Measurements from ENCODE around the gene GPX5.
"Not testable (repeated sequence)": the region's sequence is repeated elsewhere in the genome, so short reads cannot be mapped to it uniquely, and the experiment has no call there.

The GPX5 gene, protein sequence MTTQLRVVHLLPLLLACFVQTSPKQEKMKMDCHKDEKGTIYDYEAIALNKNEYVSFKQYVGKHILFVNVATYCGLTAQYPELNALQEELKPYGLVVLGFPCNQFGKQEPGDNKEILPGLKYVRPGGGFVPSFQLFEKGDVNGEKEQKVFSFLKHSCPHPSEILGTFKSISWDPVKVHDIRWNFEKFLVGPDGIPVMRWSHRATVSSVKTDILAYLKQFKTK
- 0 reads per million in 2 donors for total RNA-seq

DNA sequence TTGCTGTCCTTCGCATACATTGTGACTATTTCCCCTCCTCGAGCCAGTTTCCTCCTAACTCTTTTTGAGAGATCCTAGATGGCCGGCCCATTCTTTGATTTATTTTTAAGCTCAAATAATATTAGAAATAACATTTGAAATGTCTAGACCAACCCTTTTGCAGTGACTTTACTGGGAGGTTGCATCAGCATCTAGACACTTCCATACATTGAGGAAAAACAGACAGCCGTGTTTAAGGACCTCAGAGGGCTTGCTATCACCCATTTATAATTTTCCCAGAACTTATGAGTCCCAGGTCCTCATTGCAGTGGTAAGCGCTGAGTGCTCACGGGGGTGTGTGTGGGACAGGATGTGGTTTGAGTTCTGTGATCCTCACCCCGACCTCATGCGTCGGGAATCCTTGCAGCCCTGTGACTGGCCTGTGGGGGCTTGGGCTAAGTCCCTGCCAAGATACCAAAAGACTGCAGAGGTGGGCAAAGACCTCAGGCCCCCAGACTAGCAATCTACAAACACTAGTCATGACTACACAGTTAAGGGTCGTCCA lies at the start of gene GPX5:
TSS of gene GPX5 (plus strand) at position 386 of the 544 bp plus-strand sequence. CDS start at position 519, 133 bp downstream.
- DNase-seq = no peak

DNA sequence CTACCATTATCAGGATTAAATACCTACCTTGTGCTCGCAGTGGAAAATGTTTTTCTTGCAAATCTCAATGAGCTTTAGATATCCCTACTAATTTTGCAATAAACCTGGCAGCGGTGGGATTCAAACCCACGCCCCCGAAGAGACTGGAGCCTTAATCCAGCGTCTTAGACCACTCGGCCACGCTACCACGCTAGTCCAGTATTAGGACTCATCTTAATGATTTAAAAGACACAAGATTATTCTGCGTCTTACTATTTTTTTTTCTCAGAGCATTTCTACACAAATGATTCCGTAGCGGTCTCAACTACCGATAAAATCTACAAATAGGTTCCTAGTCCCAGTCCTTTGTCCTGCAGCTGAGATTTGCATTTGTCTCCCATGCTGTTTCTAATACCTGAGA lies 47.2 kb upstream of the GPX5 start:
- no peak for DNase-seq

DNA sequence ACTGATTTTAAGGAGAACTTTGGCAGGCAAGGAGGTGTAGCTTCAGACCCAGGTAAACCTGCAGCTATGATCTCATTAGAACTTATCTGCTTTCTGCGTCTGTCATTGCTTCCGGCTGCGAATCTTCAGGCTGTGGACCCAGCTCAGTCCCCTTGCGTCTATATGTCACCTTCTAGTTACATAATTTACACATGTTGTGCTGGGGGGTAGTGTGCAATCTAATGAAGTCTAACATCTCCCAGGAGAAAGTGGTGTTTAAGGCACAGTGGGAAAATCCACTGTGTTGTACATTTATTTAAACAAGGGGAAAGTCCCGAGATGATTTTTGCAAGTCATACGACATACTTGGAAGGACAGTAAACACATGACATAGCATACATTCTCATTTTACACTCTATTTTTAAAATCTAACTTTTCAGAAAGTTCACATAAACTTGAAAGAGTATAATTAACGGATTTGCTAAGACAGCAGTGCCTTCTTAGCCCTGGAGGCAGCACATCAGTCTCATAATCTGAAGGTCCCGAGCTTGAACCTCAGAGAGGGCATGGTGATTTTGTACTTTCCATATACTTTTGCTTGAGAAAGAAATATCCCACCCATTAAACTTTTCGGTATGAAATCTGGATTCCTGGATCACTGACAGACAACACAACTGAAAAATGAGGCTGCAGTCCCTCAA lies 45.3 kb upstream of the GPX5 start:
- no peak for DNase-seq

DNA sequence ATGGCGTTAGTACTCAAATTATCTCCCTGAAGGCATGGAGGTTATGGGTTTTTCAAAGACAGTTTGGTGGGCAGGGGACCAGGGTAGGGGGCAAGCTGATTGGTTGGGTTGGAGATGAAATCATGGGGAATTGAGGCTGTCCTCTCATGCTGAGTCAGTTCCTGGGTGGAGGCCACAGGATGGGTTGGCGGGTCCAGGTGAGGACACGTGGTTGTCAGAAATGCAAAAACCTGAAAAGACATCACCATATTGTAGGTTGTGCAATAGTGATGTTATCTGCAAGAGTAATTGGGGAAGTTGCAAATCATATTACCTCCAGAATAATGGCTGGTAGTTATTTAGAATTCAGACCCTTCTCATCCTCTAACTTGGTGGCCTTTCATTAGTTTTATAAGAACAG lies 40.2 kb upstream of the GPX5 start:
- no peak for DNase-seq

DNA sequence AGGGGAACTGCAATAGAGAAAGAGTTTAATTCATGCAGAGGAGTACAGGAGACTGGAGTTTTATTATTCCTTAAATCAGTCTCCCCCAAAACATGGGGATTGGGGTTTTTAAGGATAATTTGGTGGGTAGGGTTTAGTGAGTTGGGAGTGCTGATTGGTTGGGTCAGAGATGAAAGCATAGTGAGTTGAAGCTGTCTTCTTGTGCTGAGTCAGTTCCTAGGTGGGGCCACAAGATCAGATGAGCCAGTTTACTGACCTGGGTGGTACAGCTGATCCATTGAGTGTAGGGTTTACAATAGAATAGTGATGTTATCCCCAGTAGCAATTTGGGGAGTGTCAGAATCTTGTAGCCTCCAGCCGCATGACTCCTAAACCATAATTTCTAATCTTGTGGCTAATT lies 39.1 kb upstream of the GPX5 start:
- DNase-seq = no peak

DNA sequence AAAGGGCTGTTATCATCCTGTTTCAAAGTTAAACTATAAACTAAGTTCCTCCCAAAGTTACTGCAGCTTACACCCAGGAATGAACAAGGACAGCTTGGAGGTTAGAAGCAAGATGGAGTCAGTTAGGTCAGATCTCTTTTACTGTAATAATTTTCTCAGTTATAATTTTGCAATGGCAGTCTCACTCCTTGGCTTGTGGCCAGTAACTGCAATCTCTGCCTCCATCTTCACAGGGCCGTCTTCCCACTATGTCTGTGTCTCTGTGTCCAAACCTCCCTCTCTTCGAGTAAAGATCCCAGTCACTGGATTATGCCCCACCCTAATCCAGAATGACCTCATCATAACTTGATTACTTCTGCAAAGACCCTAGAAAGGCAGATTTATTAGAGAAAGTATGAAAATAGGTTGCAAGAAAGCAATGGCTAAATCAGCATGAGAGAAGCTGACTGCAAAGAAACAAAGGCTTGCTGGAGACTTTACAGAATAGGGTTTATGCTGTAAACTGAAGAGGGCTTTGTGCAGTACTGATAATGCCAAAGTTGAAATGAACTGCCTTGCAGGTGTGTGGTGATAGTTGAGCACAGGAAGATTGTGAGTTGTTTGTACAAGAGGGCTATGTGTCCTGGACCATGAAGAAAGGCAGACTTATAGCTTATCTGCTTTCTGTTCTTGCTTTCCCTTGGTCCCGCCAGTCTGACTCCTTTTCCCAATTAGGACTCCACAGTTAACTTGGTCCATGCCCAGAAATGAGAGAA lies 38.5 kb upstream of the GPX5 start:
- DNase-seq = no peak

DNA sequence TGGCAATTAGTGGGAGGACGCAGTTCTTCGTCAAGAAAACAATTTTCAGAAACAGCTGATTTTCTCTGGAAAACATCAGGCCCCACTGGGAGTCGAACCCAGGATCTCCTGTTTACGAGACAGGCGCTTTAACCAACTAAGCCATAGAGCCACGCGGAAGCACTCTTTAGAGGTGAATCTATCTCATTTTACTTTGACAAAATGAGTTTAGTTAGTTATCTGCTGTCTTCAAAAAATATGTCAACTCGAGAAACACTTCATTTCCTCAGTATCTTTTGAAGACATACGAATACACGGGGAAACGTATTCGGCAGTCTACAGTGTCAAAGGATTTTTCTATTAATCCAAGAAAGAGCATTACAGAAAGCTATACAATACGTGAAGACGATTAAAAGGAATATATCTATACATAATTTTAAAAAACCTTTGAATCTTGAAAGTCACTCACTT lies 36.7 kb upstream of the GPX5 start:
- DNase-seq = no peak

DNA sequence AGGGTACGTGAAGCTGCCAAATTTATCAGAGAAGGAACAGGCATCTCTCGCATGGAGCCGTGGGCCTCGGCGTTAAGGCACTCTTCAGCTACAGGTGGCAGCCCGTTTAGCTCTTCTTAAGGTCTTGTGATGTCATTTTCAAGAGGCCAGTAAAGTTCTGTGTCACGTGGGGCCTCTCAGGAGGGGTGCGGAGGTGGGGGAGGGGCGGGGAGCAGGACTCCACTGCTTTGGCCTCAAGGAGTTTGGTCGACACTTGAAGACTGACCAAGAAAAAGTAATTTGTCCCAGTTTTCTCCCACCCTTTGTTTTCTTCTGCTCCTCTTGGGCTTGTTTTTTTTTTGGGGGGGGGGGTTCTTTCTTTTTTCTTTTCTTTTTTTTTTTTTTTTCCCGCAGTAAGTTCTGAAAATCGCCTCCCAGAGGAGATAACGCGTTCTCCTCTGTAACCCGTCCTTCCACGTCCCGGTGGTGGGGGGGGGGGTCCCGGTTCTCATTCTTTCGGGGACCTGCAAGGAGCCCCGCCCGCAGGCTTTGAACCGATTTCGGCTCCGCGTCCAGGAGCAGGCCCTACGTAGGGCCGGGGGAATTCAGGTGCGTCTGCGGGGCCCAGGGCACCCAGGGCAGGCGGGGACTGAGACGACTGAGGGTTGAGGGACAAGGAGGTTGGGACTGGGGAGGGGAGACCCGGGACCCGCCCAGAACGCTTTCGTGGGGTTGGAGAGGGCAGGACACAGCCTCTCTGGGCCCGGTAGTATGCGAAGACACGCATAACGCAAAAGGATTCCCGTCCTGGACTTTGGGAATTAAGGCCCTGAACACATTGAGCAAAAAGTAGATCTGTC lies 36.1 kb upstream of the GPX5 start:
- no peak for DNase-seq

DNA sequence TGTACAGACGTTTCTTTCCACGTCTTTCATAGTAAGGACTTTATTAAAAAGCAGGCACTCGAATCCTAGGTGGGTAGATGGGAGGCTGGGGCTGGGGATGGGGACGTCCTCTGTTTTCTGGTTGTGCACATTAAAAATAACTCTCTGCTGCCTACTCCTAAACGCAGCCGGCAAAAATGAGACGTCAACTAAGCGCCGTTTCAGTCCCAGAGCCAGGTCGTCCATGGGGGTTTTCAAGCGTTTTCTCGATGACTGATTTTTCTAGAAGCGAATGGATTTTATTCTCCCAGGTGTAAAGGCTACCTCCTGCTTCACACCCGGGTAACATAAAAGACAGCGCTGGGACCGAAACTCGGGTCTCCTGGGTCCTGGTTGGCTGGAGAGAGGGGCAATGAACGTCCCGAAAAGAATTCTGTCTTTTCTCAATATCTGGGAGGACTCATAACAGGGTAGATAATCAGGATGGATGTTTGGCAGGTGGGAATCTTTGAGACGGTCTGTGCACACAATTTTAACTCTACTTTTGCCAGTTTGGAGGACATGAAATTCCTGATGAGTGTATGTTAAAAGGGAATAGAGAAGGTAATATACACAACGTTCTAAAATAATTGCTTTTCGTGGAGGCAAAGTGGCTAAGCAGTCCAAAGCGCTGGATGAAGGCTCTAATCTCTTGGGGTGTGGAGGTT lies 35.3 kb upstream of the GPX5 start:
- DNase-seq = no peak

DNA sequence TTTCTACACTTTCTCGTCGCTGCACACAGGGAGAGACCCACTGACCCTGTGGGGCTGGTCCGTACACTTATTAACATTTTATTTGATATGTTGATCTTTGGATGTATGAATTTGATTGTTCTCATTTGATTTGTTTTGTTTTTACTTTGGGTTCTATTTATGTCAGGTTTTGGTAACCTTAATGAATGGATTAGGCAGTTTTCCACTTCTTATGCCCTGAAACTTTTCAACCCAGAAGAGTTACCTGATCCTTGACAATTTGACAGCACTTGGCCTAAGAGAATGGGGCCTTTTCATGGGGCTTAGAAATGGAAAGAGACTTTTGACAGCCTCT lies 33.7 kb upstream of the GPX5 start:
- DNase-seq = no peak

DNA sequence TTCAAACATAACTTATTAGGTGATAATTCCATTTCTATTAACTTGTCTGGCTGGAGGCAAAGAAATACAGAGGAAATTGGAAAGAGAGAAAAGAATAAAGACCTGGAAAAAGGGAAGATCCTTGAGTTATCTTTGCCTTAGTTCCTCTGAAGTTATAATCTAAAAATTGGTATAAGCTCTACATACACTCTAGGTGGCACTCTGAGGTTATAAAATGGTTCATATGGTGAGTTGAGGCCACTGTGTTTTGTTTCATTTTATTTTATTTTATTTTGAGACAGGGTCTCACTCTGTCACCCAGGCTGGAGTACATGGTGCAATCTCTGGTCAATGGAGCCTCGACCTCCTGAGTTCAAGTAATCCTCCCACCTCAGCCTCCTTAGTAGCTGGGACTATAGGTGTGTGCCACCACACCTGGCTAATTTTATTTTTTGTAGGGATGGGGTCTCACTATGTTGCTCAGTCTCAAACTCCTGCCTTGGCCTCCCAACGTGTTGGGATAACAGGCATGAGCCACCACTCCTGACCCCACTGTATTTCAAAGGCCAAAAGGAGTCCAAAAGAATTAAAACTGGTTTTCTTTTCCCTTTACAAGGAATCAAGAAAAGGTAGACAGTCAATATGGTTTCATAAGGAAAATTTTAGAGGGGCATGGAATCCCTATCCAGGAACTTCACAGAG lies 29.4 kb upstream of the GPX5 start:
- no peak for DNase-seq

DNA sequence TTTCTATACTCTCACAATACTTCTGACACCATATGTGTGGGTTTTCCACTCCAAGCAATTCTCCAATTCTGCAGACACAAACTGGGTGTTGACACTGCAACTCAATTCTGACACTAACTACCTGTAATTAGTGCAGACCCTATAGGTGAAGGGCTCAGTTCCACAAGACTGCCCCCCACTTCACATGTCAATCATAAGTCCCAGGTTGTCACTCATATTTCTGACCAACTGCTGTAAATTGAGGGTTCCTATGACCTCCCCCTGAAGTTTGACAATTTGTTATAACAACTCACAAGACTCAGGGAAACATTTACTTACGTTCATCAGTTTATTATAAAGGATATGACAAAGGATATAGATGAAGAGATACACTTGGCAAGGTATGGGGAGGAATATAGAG lies 28.4 kb upstream of the GPX5 start:
- no peak for DNase-seq

DNA sequence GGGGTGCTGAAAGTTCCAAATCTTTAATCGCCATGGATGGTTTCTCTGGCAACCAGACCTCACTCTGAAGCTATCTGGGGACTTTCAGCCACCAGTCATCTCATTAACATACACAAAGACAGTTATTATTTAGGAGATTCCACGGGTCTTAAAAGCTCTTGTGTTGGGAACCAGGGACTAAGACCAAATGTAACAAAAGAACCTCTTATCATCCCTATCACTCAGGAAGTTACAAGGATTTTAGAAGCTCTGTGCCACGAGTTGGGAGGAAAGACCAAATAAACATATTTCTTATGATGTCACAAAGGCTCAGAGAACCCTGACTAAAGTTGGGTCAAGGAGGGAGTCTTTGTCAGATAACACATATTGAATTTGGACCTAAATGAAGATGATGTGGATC lies 27.8 kb upstream of the GPX5 start:
- no peak for DNase-seq

DNA sequence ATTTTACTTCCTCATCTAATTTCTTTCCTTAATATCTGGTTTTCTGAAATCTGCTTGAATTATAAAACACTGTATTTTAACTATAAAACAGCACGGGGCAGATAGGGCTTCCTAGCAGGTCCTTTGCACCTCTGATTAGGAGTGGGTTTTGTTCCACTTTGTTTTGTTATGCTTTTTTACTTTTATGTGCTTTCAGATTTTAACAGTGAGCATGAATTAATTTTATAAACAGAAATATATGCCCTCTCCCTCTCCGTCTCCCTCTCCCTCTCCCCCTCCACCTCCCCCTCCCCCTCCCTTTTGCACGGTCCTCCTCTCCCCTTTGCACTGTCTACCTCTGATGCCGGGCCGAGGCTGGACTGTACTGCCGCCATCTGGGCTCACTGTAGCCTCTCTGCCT lies 24.4 kb upstream of the GPX5 start:
- no peak for DNase-seq

DNA sequence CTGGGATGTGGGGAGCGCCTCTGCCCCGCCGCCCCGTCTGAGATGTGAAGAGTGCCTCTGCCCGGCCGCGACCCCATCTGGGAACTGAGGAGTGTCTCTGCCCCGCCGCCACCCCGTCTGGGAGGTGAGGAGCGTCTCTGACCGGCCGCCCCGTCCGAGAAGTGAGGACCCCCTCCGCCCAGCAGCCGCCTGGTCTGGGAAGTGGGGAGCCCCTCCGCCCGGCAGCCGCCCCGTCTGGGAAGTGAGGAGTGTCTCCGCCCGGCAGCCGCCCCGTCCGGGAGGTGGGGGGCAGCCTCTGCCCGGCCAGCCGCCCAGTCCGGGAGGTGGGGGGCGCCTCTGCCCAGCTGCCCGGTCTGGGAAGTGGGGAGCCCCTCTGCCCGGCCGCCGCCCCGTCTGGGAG lies 23.5 kb upstream of the GPX5 start:
- not testable (repeated sequence) for DNase-seq

DNA sequence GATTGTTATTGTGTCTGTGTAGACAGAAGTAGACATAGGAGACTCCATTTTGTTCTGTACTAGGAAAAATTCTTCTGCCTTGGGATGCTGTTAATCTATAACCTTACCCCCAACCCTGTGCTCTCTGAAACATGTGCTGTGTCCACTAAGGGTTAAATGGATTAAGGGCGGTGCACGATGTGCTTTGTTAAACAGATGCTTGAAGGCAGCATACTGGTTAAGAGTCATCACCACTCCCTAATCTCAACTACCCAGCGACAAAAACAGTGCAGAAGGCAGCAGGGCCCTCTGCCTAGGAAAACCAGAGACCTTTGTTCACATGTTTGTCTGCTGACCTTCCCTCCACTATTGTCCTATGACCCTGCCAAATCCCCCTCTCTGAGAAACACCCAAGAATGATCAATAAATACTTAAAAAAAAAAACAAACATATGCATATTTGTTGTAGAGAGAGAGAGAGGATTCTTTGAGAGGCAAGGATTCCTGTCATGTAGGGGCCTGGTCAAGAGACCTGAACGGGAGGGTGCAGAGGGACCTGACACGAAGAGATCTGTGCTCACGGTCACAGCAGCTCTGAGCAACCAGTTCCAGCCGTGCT lies 22.9 kb upstream of the GPX5 start:
- not testable (repeated sequence) for DNase-seq

DNA sequence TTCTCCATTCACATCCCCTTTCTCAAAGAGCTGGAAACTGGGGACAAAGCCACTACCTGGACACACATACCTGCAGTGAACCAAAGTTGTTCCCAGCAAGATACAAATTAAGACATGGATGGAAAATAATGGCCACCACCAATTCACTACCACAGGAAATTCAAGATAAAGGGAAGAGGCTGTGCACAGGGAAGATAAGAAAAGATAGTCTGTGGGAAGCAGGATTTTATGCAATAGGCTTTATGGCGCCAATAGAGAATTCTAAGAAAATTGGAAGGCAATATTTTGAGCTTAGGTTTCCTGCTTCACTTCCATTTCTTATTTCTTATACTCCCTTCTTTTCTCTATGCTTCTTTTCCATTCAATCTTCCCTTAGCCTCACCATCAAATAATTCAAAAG lies 19.9 kb upstream of the GPX5 start:
- DNase-seq = no peak

DNA sequence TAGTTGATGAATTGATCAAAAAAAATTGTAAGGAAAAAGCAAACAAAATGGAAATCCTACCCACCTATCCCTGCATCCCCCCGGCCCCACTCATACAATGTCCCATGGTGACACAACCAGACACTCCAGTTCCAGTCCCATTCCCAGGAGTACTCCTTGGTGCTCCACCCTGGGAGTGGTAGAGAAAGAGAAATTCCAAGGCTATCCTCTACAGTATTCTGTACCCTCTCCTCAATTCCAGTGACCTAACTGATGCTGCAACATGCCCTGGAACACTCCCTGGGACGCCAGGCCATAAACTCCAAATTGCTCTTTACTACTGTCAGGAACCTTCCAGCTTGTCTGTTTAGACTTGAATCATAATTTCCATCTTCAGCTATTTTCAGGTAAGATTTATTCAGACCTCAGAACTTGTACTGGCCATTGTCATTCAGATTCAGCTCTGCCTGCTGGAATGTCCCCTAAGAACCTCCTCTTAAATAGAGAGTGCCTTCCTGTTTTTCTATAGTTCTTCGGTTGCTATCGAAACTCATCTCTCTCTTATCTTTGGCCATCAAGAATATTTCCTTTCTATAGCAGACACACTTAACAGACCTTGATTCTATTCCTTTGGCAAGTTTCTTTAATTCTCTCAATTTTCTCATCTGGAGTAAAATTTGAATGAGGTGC lies 18.7 kb upstream of the GPX5 start:
- no peak for DNase-seq

DNA sequence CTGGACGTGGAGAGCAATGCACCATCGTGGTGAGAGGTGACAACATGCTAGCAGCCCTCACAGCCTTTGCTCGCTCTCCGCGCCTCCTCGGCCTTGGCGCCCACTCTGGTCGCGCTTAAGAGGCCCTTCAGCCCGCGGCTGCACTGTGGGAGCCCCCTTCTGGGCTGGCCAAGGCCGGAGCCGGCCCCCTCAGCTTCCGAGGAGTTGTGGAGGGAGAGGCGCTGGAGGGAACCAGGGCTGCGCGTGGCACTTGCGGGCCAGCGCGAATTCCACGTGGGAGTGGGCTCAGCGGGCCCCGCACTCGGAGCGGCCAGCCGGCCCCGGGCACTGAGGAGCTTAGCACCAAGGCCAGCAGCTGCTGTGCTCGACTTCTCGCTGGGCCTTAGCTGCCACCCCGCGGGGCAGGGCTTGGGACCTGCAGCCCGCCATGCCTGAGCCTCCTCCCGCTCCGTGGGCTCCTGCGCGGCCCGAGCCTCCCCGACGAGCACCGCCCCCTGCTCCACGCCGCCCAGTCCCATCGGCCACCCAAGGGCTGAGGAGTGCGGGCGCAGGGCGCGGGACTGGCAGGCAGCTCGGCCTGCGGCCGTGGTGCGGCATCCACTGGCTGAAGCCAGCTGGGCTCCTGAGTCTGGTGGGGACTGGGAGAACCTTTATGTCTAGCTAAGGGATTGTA lies 13.9 kb upstream of the GPX5 start:
- no peak for DNase-seq

DNA sequence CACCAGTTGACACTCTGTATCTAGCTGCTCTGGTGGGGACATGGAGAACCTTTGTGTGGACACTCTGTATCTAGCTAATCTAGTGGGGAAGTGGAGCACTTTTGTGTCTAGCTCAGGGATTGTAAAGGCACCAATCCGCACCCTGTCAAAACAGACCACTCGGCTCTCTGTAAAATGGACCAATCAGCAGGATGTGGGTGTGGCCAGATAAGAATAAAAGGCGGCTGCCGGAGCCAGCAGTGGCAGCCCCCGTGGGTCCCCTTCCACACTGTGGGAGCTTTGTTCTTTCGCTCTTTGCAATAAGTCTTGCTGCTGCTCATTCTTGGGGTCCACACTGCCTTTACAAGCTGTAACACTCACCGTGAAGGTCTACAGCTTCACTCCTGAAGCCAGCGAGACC lies 13.3 kb upstream of the GPX5 start:
- not testable (repeated sequence) for DNase-seq

Data from T-helper 9 cell (primary cell).